ENCODE data around the gene TCF4. TPM values are rescaled to one million over a fixed set of nuclear protein-coding genes. Genes with fewer than 3 reads are reported as not detected.
A peak's percentile ranks its signal among the peaks of the same experiment; 100 is the strongest.

The TCF4 gene
- polyA plus RNA-seq, 1 of the 3 experiments (the other 2 are of a cell fraction) = 39.1 TPM

GRCh38 chr18:55585065-55585919 lies 2.7 kb downstream of the TCF4 start (continued):
- no peak for TF ChIP-seq FOXJ3 (CRISPR knock-in tag; IDR thresholded peaks at IDR 0.05)
- TF ChIP-seq MAX (IDR thresholded peaks at IDR 0.05; ENCODE audit: low read depth) = no peak
- no peak for TF ChIP-seq YY1 (IDR thresholded peaks at IDR 0.05; ENCODE audit: low read depth)

GRCh38 chr18:55584201-55584600 lies 3.8 kb downstream of the TCF4 start:
- CTCF ChIA-PET = interaction anchor here (0.7 to 1.3 kb wide), 3 partner anchors 262 to 350 kb away, joined by 3 to 4 read pairs (median 3); no protein-coding TSS in a partner anchor
- Histone ChIP-seq H3F3A (replicated peaks; ENCODE audit: insufficient read depth) (peaks cover 13% of the 10 kb centered on the region), H3K79me2 (ENCODE audit: insufficient read depth) (peaks cover 91% of the 10 kb centered on the region)

More at GRCh38 chr18:55584201-55584600, 3.8 kb downstream of the TCF4 start:
- TF ChIP-seq USF1 (IDR thresholded peaks at IDR 0.05; ENCODE audit: borderline replicate concordance, low read depth) (no peak), SIN3A (IDR thresholded peaks at IDR 0.05; ENCODE audit: borderline replicate concordance, low read depth, low read length) (no peak), JUND (IDR thresholded peaks at IDR 0.05) (no peak), ELF1 (IDR thresholded peaks at IDR 0.05) (no peak), MAX (IDR thresholded peaks at IDR 0.05; ENCODE audit: low read depth) (no peak), RFX5 (IDR thresholded peaks at IDR 0.05; ENCODE audit: low read length) (no peak), SMC3 (IDR thresholded peaks at IDR 0.05; ENCODE audit: low read depth, low read length) (no peak), RAD21 (IDR thresholded peaks at IDR 0.05; ENCODE audit: low read length) (no peak), ZBTB33 (IDR thresholded peaks at IDR 0.05; ENCODE audit: borderline replicate concordance, low read depth) (no peak), GATA2 (CRISPR knock-in tag; IDR thresholded peaks at IDR 0.05) (no peak), TEAD4 (IDR thresholded peaks at IDR 0.05; ENCODE audit: borderline replicate concordance, insufficient read depth) (no peak), RCOR1 (IDR thresholded peaks at IDR 0.05; ENCODE audit: low read length) (no peak), POLR2AphosphoS5 (IDR thresholded peaks at IDR 0.05; ENCODE audit: low read depth, low read length) (no peak), IRF3 (IDR thresholded peaks at IDR 0.05; ENCODE audit: low read depth, low read length) (no peak), CHD2 (IDR thresholded peaks at IDR 0.05; ENCODE audit: low read length, partially characterized antibody) (no peak), FOXJ3 (CRISPR knock-in tag; IDR thresholded peaks at IDR 0.05) (no peak), NRF1 (IDR thresholded peaks at IDR 0.05; ENCODE audit: low read depth, low read length) (no peak), EZH2phosphoT487 (IDR thresholded peaks at IDR 0.05; ENCODE audit: borderline replicate concordance, low read depth) (no peak)
- 36% methylated on average over 2 of the region's 2 CpGs for WGBS (ENCODE audit: low lambda C conversion rate)
- H3K9me2 ChIP-seq = no peaks in the 10 kb centered on the region
- no peaks in the 10 kb centered on the region for H3K9me3 ChIP-seq
- no peaks in the 10 kb centered on the region for H4K20me1 ChIP-seq (ENCODE audit: insufficient read depth)
- H3K27ac ChIP-seq (ENCODE audit: low read depth in 2 of 2, low read length in 1 of 2) = peak overlapping the region in 1 of 2 experiments; percentile 28; a peak in 1 of 4 replicates
- peaks cover 22 to 34% of the 10 kb centered on the region in 2 experiments for H3K36me3 ChIP-seq (replicated peaks in 1 of 2; ENCODE audit: control insufficient read depth in 1 of 2, insufficient read depth in 2 of 2, low read length in 1 of 2)
- DNase-seq = no peak
- POLR2A ChIA-PET = no interaction called here
- peak overlapping the region; percentile 73; the same call in 1 of the 2 replicates for H3K9ac ChIP-seq
- no peaks in the 10 kb centered on the region for H3K27me3 ChIP-seq (ENCODE audit: insufficient read depth)
- H3K4me1 ChIP-seq (ENCODE audit: control insufficient read depth in 1 of 2, insufficient read depth in 2 of 2, low read depth in 1 of 2, low read length in 1 of 2) = peaks cover 0 to 33% of the 10 kb centered on the region in 2 experiments; a peak in 3 of 4 replicates
- peak overlapping the region; percentile 59 to 67; a peak in 2 of 4 replicates for H3K4me3 ChIP-seq (ENCODE audit: low read depth in 2 of 2, low read length in 1 of 2)
- peak overlapping the region; percentile 80 for H3K4me2 ChIP-seq
- no peak overlapping the region for H2AFZ ChIP-seq (ENCODE audit: low read depth)
